GM15510 (cell line): ENCODE results near the gene CLEC4M.

Experiments used
- POLR2A ChIP-seq: IDR thresholded peaks from 3 replicates; pipeline ENCODE4 v1.6.1; 2011; ENCODE audit warnings: borderline replicate concordance; ENCODE audit not compliant: insufficient read length; ENCODE audit errors: extremely low read depth

Gene CLEC4M, protein sequence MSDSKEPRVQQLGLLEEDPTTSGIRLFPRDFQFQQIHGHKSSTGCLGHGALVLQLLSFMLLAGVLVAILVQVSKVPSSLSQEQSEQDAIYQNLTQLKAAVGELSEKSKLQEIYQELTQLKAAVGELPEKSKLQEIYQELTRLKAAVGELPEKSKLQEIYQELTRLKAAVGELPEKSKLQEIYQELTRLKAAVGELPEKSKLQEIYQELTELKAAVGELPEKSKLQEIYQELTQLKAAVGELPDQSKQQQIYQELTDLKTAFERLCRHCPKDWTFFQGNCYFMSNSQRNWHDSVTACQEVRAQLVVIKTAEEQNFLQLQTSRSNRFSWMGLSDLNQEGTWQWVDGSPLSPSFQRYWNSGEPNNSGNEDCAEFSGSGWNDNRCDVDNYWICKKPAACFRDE

DNA sequence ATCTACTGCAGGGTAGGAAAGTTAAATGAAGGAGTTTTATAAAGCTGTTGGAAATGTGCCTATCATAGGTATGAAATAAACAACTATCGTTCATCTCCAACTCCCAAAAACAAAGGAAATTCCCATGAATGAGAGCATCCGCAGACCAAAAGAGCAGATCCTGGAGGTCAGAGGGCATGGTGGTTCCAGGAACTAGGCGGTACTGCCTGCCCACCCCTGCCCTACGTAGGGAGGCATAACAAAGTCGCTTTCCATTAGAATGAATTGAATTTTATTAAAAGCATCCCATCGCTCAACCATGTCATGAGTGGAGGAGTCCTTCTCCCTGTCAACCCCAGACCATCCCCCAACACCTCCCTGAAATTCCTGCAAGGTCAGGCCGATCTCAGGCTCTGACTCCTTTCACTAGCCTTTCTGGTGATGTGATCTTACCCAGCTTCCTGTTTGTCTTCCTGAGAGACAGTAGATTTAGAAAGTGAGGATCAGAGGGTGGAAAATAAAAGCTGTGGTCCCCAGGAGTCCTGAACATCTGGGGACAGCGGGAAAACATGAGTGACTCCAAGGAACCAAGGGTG is at the start of gene CLEC4M:
CLEC4M (plus strand) TSS at position 525 of the 575 bp plus-strand sequence; CDS start at position 549, 24 bp downstream.
- TF ChIP-seq POLR2A: no peak

DNA sequence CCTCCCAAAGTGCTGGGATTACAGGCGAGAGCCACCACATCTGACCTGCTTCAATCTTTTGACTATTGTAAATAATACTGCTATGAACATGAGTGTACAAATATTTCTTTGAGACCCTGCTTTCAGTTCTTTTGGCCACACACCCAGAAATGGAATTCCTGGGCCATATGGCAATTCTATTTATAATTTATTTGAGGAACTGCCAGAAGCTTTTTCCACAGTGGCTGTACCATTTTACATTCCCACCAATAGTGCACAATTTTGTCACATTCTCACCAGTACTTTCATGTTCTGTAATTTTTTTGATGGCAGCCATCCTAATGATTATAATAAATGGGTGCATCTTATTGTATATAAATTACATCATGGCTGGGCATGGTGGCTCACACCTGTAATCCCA is 47.4 kb upstream of the CLEC4M start:
- no peak for TF ChIP-seq POLR2A

DNA sequence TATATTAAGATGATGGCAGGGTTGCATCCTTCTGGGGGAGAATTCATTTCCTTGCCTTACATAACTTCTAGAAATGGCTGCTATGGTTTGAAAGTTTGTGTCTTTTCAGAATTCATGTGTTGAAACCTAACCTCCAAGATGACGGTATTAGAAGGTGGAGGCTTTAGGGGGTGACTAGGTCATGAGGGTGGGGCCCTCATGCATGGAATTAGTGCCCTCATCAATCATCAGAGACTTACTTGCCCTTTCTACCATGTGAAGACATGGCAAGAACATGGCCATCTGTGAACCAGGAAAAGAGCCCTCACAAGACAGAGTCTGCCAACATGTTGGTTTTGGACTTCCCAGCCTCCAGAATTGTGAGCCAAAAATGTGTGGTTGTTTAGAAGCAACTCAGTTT is 46.3 kb upstream of the CLEC4M start:
- no peak for TF ChIP-seq POLR2A

DNA sequence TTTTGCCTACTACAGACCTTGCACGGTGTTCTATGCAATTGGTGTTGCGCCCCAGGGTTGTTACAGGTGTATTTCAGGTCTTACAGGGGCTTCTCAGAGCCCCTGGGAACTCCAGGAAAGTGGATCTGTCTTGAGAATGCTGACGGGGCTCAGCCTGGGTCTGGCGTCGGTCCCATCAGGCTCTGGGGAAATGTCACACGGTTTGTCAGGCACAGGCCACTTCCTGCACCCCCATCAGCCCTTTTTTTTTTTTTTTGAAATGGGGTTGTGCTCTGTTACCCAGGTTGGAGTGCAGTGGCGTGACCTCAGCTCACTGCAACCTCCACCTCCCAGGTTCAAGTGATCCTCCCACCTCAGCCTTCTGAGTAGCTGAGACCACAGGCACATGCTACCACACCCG is 44.4 kb upstream of the CLEC4M start:
- no peak for TF ChIP-seq POLR2A

DNA sequence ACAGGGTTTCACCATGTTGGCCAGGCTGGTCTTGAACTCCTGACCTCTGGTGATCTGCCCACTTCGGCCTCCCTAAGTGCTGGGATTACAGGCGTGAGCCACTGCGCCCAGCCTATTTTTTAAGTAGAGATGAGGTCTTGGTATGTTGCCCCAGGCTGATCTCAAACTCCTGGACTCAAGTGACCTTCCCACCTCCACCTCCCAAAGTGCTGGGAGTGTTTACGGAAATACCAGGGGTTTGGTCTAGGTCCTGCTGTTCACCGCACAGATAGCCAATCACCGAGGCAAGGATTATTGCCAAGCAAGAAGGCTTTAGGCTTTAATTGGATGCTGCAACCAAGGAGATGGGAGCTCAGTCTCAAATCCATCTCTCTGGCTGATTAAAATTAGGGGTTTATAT is 42.7 kb upstream of the CLEC4M start:
- no peak for TF ChIP-seq POLR2A

DNA sequence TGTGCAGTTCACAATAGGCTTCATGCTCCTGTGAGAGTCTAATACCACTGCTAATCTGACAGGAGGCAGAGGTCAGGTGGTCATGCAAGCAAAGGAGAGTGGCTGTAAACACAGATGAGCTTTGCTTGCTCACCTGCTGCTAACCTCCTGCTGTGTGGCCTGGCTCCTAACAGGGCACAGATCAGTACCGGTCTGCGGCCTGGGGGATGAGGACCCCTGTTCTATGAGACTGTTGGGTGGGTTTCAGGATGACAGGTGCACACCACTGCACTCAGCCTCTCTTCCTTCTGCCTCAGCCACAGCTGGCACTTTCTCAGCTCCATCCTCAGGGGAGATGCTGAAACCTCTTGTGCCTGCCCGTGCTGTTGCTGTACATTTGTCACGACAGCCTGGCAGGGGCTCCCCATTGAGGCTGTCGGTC is 40.8 kb upstream of the CLEC4M start:
- TF ChIP-seq POLR2A: no peak

DNA sequence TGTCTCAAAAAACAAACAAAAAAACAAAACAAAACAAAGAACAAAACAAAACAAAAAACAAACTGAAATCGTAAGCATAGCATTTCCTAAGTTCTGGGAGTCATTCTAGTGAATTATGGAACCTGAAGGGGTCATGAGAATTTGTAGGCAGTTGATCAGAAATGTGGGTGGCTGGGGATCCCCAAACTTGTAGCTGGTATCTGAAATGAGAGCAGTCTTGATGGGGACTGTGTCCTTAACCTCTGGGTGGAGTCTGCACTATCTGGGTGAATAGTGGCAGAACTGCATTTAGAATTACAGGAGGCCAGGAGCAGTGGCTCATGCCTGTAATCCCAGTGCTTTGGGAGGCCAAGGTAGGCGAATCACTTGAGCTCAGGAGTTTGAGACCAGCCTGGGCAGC is 37.3 kb upstream of the CLEC4M start:
- TF ChIP-seq POLR2A: no peak

DNA sequence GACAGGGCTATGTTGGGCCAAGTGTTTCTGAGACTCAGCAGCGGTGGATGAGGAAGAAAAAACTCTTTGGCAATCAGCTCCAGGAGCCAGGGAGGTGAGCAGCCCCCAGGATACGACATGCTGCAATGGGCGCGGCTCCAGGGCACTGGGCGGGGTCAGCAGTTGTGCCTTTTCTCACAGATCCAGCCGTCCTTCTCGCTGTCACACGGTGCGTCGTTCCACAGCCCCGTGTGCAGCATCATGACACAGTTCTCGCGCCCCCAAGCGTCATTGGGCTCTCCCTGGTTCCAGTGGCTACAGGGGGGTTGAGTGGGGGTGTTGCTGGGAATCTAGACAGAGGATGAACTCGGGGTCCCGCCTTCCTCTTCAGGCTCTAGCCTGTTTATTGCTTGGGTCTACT is 33.8 kb upstream of the CLEC4M start:
- no peak for TF ChIP-seq POLR2A

DNA sequence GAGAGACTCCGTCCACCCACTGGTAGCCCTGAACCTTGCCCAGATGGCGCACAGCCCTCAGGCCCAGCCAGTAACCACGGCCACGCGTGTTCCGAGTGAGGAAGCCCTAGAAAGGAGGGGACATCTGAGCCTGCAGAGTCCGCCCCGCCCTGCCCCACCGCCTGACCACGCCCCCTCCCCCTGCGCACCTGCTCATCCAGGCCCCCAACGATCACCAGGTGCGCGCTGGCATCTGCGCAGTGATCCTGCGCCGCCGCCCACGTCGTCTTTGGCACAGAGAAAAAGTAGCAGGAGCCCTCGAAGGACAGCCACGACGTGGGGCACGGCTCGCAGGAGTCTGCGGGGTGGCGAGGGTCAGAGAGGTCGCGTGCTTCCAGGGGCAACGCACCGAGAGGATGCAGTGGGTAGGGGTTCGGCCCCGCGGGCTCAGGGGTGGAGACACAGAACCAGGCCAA is 33.2 kb upstream of the CLEC4M start:
- no peak for TF ChIP-seq POLR2A

DNA sequence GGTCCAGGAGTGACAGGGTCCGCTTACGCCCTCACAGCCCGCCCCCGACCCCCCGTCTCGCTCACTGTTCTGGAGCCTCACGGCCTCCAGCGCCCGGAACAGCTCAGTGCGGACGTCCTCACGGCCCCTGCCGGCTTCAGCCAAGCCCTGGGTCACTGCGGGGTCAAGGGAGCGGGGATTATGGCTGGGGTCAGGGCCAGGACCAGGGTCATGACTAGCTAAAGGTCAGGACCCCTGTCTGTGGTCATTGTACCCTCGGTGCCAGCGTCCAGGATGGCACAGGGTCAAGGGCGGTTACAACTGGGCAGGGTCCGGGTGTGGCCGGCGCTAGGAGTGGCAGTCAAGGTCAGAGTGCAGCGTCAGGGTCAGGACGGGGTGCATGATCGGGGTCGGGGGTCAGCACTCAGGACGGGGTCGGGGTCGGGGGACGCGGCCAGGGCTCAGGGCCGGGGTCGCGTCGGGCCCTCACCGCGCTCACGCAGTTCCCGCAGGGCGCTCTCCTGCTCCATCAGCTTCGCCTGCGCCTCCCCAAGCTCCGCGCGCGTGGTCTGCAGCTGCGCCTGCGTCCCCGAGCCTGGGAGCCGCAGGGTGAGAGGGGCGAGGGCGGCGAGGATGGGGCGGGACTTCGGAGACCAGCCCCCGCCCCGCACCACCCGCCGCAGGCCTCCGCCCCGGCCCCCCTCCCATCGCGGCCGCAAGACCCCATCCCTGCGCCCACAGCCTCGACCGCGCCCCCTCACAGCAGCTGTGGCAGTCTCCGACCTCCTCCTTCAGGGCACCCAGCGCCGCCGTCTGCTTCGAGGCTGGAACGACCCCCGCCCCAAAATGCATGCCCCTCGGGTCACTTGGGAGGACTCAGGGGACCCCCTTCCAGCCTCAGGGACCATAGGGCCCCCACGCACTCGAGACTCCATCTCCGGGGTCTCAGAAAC is 32.5 kb upstream of the CLEC4M start:
- TF ChIP-seq POLR2A: no peak

DNA sequence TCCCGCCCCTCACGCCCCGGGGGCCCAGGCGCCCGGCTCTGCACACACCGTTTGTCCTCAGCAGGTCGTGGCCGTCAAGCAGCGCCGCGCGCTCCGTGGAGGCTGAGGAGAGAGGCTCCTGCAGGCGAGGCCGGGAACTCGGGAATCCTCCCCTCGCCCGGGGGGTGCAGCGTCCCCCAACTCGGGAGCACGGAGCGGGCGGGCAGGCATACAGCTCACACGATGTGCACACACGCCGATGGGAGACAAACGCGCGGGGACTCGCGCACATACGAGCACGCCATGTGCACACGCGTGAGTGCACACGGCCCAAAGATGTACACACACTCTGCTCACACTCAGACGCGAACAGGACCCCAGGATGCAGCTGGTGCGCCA is 31.8 kb upstream of the CLEC4M start:
- TF ChIP-seq POLR2A: no peak

DNA sequence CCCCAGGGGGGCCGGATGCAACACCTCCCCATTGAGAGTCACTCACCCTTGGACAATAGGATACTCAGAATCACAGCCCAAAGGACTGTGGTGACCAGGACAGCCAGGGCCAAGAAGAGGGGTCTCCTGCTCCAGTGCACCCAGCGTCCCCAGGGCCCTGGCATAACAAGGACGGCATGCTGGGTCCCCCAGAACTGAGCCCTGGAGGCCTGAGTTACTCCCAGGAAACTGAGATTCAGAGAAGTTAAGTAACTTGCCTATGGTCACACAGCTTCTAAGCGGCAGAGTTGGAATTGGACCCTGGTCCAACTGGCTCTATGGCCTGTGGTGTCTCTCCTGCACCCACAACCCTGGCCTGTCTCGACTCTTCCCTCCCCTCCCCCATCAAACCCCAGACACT is 31.4 kb upstream of the CLEC4M start:
- no peak for TF ChIP-seq POLR2A

DNA sequence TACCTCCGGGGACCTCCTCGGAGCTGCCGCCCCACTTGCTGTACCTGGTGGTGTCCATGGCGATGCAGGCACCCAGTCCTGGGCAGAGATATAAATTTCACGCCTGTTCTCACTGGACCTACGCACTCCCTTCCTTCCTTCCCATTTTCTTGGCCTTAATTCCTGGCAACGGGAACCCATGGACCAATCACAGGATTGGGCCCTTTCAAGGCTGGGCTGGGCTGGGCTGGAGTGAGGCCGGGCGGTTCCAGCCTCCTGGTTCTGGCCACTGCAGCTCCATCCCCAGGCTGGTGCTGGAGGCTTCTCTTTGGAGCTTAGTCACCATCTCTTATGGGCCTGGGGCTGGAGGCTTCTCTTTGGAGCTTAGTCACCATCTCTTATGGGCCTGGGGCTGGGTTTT is 31.0 kb upstream of the CLEC4M start, which contains the start of gene CLEC4G:
CLEC4G (minus strand) TSS at position 66 of the 400 bp plus-strand sequence; CDS start at position 58, 8 bp downstream.
- no peak for TF ChIP-seq POLR2A

DNA sequence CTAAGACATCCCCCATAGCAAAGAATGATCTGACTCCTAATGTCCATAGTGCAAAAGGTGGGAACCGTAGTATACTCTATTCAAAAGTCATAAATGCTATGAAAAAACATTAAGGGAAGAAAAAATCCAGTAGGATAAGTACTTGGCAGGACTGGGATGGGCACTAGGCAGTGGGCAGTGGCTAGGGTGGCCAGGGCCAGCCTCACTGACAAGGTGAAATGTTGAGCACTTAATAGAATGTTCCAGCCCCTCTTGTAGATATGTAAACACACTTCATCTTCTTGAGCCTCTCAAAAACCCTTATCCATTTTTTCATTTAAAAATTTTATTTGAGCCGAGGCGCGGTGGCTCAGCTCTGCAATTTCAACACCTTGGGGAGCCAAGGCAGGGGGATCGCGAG is 29.7 kb upstream of the CLEC4M start:
- TF ChIP-seq POLR2A: no peak

DNA sequence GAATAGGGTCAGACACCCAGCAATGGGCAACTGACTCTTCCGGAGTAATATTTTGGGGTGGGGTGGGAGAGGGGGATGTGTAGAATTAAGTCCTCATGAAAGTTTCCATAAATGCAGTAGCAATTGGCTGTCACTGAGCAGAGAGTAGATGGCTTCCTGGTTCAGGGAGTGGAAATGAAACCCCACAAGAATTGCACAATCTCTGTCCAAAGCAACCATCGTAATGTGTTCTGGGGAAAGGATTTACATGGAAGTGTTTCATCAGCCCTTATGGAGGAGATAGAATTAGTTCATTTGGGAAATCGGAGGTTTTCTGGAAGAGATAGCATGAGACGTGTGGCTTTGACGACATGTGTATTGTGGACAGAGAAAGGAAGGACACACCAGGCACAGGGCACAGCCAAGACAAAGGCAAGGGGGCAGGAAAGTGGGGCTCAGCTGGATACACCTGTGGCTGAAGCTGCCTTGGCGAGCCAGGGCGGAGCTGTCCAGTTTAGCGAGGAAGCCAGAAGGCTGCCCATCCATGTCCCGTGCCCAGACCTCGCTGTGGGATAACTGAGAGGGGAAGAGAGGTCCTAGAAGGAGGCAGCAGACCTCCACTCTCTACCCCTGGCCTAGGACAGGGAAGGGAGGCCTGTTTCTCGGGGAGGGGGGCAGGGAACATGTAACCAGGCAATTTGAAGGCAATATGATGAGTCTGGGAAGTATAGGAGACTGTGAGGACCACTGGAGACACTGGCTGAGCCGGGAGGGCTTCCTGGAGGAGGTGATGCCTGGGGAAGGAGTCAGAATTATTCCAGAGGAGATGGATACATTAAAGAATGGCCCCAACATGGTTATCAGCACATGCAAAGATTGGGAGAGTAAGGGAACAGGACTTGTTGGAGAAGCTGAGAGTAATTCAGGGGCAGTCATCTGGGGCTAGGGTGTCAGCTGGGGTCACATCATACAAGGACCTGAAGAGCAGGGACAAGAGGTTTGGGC is 28.5 kb upstream of the CLEC4M start:
- TF ChIP-seq POLR2A: no peak

DNA sequence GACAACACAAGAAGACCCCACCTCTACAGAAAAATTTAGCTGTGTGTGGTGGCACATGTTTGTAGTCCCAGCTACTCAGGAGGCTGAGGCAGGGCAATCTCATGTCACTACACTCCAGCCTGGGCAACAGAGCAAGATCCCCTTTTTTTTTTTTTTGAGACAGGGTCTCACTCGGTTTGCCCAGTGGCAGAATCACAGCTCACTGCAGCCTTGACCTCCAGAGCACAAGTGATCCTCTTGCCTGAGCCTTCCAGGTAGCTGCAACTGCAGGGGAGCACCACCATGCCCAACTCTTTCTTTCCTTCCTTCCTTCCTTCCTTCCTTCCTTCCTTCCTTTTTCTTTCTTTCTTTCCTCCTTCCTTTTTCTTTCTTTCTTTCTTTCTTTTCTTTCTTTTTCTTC is 26.9 kb upstream of the CLEC4M start:
- no peak for TF ChIP-seq POLR2A
